K562 (cell line): ENCODE results near the gene ARHGAP23. TPM values are rescaled to one million over a fixed set of nuclear protein-coding genes. Genes with fewer than 3 reads are reported as not detected.

ENCODE experiments used
- ATF7 ChIP-seq: fragments of 450-650 bp; IDR thresholded peaks from 2 replicates; pipeline ENCODE4 v1.7.1; 2014; ENCODE audit warnings: mild to moderate bottlenecking, moderate library complexity
- HNRNPH1 ChIP-seq: fragments of 200-400 bp; formaldehyde crosslinking; optimal IDR thresholded peaks from 2 replicates; pipeline ENCODE3; 2017; ENCODE audit warnings: low read depth, mild to moderate bottlenecking, low read length, moderate library complexity
- MTA1 ChIP-seq: fragments of 450-650 bp; IDR thresholded peaks from 2 replicates; pipeline ENCODE4 v1.6.1; 2017; ENCODE audit warnings: borderline replicate concordance
- POLR2B ChIP-seq: fragments of 450-650 bp; IDR thresholded peaks from 2 replicates; pipeline ENCODE4 v1.6.1; 2018; ENCODE audit warnings: low read depth; ENCODE audit not compliant: partially characterized antibody
- polyA plus RNA-seq, 8 experiments: library from polyadenylated mRNA; depleted of rRNA in 4 of 8; stranded (reverse) in 5 of 8; unstranded in 3 of 8; fragments of >200 nt; fragmentation: Nextera tagmentation in 2 of 8; fragmentation: Illumina TruSeq in 1 of 8; extraction: Ambion mirVana in 2 of 8; extraction: Trizol in 1 of 8; gene quantifications; 2 replicates each; pipeline versions ENCODE4 v1.2.1 to v1.2.3, GENCODE V29; 2011 to 2014; ENCODE audit warnings: inconsistent platforms in 1 of 8, missing spikeins in 1 of 8
- total RNA-seq, 7 experiments: library from RNA; depleted of rRNA in 6 of 7; stranded (reverse); fragments of >200 nt in 6 of 7; fragmentation: Illumina TruSeq in 2 of 7; extraction: Trizol in 2 of 7; gene quantifications; 2 replicates each; pipeline versions ENCODE4 v1.2.1 to v1.2.3, GENCODE V29; 2011 to 2021; ENCODE audit warnings: low replicate concordance in 1 of 7
- TF ChIP-seq, protein P1 (sequence below), 2 experiments: fragments of 450-650 bp in 1 of 2; IDR thresholded peaks; 2 replicates each; pipeline ENCODE4 v1.6.1; 2011 to 2017; ENCODE audit warnings: low read depth in 2 of 2, antibody characterized with exemption in 1 of 2, borderline replicate concordance in 1 of 2, low read length in 1 of 2, mild to moderate bottlenecking in 1 of 2, mixed read lengths in 1 of 2; ENCODE audit not compliant: control insufficient read depth in 1 of 2
- TF ChIP-seq, protein P2 (sequence below): fragments of 450-650 bp; formaldehyde crosslinking; conservative IDR thresholded peaks from 2 replicates; pipeline ENCODE4 v1.4.0; 2022; ENCODE audit warnings: mild to moderate bottlenecking, missing genetic modification characterization
- TF ChIP-seq, protein P3 (sequence below): fragments of 450-650 bp; IDR thresholded peaks from 2 replicates; pipeline ENCODE4 v1.6.1; 2017; ENCODE audit warnings: antibody characterized with exemption, mild to moderate bottlenecking

The ARHGAP23 gene
- total and polyA plus RNA-seq, 9 of the 15 experiments (the other 6 are each of a cell fraction or from before 2014, with no cell fraction given) = 0.01 to 2.7 (median 0.70) TPM

DNA sequence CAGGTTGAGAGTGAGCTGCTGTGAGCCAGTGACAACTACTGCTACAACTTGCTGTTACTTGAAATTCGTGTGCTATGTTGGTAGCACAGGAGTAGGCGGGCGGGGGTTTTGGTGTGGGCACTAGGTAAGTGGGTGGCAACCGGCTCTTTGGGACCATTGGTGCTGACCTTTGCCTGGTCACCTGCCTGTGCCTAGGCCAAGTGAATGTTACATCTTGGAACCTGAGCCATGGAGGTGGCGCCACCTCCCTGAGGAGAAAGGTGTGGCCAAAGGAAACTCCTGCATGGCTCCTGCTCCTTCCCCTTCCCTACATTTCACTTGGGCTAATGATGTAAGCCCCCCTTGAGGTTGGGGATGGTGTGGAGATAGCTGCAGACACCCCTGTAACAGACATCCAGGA lies 25.4 kb upstream of the ARHGAP23 start (continued):
- TF ChIP-seq, protein P1, sequence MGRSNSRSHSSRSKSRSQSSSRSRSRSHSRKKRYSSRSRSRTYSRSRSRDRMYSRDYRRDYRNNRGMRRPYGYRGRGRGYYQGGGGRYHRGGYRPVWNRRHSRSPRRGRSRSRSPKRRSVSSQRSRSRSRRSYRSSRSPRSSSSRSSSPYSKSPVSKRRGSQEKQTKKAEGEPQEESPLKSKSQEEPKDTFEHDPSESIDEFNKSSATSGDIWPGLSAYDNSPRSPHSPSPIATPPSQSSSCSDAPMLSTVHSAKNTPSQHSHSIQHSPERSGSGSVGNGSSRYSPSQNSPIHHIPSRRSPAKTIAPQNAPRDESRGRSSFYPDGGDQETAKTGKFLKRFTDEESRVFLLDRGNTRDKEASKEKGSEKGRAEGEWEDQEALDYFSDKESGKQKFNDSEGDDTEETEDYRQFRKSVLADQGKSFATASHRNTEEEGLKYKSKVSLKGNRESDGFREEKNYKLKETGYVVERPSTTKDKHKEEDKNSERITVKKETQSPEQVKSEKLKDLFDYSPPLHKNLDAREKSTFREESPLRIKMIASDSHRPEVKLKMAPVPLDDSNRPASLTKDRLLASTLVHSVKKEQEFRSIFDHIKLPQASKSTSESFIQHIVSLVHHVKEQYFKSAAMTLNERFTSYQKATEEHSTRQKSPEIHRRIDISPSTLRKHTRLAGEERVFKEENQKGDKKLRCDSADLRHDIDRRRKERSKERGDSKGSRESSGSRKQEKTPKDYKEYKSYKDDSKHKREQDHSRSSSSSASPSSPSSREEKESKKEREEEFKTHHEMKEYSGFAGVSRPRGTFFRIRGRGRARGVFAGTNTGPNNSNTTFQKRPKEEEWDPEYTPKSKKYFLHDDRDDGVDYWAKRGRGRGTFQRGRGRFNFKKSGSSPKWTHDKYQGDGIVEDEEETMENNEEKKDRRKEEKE (IDR thresholded peaks at IDR 0.05; ENCODE audit: borderline replicate concordance in 1 of 2, control insufficient read depth in 1 of 2, low read depth in 2 of 2, low read length in 1 of 2) = no peak
- TF ChIP-seq, protein P2, sequence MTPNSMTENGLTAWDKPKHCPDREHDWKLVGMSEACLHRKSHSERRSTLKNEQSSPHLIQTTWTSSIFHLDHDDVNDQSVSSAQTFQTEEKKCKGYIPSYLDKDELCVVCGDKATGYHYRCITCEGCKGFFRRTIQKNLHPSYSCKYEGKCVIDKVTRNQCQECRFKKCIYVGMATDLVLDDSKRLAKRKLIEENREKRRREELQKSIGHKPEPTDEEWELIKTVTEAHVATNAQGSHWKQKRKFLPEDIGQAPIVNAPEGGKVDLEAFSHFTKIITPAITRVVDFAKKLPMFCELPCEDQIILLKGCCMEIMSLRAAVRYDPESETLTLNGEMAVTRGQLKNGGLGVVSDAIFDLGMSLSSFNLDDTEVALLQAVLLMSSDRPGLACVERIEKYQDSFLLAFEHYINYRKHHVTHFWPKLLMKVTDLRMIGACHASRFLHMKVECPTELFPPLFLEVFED (CRISPR knock-in tag) = no peak
- TF ChIP-seq HNRNPH1 (no peak), ATF7 (no peak), POLR2B (no peak), MTA1 (no peak)
- TF ChIP-seq, protein P3, sequence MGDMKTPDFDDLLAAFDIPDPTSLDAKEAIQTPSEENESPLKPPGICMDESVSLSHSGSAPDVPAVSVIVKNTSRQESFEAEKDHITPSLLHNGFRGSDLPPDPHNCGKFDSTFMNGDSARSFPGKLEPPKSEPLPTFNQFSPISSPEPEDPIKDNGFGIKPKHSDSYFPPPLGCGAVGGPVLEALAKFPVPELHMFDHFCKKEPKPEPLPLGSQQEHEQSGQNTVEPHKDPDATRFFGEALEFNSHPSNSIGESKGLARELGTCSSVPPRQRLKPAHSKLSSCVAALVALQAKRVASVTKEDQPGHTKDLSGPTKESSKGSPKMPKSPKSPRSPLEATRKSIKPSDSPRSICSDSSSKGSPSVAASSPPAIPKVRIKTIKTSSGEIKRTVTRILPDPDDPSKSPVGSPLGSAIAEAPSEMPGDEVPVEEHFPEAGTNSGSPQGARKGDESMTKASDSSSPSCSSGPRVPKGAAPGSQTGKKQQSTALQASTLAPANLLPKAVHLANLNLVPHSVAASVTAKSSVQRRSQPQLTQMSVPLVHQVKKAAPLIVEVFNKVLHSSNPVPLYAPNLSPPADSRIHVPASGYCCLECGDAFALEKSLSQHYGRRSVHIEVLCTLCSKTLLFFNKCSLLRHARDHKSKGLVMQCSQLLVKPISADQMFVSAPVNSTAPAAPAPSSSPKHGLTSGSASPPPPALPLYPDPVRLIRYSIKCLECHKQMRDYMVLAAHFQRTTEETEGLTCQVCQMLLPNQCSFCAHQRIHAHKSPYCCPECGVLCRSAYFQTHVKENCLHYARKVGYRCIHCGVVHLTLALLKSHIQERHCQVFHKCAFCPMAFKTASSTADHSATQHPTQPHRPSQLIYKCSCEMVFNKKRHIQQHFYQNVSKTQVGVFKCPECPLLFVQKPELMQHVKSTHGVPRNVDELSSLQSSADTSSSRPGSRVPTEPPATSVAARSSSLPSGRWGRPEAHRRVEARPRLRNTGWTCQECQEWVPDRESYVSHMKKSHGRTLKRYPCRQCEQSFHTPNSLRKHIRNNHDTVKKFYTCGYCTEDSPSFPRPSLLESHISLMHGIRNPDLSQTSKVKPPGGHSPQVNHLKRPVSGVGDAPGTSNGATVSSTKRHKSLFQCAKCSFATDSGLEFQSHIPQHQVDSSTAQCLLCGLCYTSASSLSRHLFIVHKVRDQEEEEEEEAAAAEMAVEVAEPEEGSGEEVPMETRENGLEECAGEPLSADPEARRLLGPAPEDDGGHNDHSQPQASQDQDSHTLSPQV = no peak
